GM18499 (cell line): ENCODE data around the gene TRIM24.

Experiments
- ATAC-seq: cut with Tn5 transposase; IDR thresholded peaks from one replicate; pipeline ENCODE4 v1.9.1; 2021; ENCODE audit warnings: moderate number of reproducible peaks; ENCODE audit not compliant: insufficient read depth, unreplicated experiment

TRIM24 gene

DNA sequence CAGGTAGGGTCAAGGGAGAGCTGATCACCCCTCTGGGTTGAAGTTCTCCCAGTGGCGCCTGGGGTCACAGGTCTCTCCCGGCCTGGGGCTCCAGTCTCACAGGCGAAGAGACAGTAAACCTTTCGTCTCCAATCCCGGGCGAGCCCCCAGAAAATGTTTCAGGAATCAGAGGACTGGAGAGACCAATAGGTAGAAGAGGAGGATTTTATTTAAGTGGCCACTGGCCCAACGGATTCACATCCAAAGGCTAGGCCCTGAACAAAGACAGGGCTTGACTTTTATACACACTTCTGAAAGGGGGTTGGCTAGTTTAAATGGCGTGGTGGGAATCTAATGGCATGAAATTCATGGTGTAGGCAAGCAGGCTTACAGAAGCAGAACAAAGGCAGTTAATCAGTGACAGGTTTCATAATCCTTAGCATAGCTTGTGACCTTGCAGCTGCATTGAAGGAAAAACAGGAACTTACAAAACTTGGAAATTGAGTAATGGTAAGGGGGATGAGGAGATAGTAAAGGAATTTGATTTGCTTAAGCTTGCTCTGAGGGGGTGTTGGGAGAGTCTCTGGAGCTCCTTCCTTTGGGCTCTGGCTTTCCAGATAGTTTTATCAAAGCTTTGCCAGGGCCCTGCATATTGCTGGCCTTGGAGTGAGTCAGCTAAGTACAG, 105.5 kb downstream of the TRIM24 start:
- ATAC-seq, result no peak

DNA sequence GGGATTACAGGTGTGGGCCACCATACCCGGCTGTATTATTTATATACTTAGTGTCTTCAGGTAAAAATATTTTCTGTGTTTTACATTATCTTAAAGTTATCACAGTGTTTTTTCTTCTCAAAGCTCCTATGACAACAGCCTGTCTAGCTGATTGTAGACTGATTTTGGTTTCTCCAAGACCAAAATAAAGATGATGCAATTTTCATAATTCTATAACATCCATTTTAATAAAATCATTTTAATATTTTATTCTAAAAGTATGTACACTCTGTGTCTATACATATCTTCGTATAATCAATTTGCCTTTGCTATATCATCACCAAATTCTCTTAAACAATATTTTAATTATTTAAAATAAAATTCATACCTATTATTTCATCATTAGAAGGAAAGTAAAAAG, 108.6 kb downstream of the TRIM24 start:
- no peak for ATAC-seq

DNA sequence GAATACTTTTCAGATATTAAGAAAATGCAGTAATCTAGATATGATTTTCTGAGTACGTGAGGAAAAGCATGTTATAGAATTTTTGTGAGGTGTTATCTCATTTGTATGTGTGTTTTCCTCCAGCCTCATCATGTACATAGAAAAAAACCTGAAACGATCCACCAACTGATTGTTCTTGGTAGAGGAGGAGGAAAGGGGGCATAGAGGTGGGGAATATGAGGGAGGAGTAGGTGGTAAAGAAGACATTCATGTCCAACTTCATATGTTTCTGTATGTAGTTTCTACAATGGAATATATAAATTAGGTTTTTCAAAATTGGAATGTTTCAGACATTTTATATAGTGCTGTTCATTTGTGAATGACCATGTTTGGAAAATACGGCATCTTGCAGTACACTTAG, 109.4 kb downstream of the TRIM24 start:
- ATAC-seq, result no peak

DNA sequence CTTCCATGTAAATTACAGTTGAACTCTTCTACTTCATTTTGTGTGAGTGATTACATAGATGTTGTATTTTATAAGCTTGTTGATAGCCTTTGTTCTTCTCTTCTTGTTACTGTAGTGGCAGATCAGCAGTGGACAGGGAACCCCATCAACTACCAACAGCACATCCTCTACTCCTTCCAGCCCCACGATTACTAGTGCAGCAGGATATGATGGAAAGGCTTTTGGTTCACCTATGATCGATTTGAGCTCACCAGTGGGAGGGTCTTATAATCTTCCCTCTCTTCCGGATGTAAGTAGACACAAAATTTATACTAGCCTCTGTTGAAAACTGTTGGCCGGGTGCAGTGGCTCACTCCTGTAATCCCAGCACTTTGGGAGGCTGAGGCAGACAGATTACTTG, 110.7 kb downstream of the TRIM24 start:
- no peak for ATAC-seq

DNA sequence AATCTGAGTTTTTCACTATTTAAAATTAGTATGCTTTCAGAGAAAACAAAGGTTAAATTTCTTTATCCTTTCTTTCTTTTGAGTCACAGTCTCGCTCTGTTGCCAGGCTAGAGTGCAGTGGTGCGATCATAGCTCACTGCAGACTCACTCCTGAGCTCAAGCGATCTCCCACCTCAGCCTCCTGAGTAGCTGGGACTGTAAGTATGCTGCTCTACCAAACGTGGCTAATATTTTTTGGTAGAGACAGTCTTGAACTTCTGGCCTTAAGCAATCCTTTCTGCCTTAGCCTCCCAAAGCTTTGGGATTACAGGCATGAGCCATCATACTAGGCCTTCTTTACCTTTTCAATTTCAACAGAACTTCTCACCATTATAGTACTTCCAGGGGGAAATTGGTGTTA, 113.7 kb downstream of the TRIM24 start:
- ATAC-seq, result no peak

DNA sequence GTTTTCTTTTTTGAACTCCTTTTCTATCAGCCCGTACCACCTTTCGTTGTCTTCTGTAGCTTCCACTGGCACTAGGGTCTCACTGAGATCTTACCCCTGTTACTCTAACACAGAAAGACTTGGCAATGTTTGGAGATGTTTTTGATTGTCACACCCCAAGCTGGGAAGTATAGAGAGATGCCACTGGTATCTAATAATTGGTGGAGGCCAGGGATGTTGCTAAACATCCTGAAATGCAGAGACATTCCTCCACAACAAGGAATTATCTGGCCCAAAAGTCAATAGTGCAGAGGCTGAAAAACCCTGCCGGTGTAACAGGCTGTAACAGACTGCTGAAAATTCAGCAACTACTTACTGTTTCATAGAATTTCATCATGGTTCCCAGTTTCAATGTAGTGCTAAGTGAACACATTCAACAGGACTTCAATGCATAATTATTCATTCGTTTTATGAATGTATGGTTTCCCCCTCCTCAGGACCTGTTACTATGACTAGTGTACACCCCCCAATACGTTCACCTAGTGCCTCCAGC, 115.9 kb downstream of the TRIM24 start:
- ATAC-seq, result no peak

DNA sequence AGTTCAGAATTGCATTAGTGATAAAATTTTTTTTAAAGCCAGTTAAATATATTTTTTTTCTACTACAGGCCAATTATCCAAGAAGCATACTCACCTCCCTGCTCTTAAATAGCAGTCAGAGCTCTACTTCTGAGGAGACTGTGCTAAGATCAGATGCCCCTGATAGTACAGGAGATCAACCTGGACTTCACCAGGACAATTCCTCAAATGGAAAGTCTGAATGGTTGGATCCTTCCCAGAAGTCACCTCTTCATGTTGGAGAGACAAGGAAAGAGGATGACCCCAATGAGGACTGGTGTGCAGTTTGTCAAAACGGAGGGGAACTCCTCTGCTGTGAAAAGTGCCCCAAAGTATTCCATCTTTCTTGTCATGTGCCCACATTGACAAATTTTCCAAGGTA, 119.1 kb downstream of the TRIM24 start:
- no peak for ATAC-seq

DNA sequence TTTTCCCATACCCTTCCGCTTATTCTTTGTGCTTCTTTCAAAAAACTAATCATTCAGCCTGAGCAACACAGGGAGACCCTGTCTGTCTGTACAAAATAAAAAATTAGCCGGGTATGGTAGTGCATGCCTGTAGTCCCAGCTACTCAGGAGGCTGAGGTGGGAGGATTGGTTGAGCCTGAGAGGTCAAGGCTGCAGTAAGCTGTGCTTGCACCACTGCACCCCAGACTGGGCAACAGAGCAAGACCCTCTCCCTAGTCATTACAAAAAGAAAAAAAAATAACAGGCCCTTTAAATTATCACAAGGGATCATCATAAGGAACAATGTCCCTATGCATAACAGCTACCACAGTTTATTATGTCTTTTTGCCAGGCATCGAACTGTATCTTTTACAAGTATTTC, 119.6 kb downstream of the TRIM24 start:
- ATAC-seq, result no peak

DNA sequence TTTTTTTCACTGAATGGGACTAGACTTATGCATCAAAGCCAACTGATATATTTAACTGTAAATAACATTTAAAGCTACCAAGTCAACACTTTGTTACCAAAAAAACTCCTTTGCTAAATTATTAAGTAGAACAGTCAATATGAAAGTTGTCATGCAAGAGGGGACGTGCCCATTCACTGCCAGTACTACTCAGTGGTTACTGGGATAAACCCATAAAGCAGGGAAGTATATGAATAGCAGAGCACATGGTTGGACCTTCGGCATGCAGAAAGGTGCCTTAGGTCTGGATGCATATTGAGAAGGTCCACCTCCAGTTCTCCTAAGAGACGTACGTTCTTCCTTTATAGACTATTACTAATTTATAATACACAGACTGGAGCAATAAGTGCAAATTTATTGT, 121.0 kb downstream of the TRIM24 start:
- no peak for ATAC-seq

DNA sequence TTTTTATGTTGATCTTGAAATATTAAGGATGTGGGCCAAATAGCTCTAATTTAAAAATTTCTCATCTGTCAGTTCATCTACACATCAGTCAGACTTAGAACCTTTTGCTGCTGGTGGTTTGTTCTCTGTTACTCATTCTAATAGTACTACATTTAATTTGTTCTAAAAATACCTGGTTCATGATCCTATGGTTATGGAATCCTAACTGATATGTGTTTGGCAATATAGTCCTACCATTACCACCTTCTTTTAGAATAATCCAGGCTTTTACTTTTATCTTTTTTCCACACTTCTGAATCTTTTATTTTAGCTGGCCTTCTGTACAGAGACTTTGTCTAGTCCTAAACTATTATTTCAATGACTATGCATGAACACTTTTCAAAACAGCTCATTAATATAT, 124.2 kb downstream of the TRIM24 start:
- no peak for ATAC-seq

DNA sequence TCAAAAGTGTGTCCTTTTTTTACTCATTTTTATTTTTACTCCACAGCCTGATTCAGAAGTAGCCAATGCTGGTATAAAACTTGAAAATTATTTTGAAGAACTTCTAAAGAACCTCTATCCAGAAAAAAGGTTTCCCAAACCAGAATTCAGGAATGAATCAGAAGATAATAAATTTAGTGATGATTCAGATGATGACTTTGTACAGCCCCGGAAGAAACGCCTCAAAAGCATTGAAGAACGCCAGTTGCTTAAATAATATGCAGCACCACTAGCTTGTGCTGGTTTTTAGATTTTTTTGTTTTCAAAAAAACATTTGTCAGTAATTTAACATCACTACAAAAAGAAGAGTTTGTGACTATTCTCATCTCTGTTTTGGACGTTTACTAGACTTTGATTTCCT, 124.6 kb downstream of the TRIM24 start:
- no peak for ATAC-seq

DNA sequence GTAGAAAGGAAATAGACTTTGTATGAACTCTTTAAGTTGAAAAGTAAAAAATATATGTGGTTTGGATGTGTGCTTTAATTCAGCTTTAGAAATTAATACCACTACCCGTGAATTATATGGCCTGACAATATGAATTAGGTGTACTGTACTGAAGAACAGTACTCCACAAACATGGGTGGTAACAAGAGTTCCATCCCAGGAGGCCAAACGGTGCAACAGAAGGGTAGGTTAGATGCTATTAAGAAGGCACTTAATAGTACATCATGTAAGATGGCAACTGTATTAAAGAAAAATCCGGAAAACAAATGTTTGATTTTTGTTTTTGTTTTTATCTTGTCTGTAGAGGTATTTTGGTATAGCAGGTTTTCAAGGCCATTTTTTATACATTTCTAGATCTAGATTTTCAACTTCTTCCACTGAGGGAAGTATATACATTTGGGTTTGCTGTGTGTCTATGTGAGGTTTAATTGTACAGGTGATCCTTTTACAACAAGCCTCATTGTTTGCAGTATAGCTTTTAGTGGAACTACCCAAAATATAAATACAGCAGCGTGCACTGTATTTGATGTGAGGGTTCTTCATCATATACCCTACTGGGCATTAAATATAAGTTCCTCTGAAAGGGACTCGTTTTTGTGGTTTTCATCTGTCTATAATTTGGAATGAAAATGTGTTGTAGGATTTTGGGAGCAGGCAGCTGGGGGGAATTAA, 125.4 kb downstream of the TRIM24 start:
- ATAC-seq, result no peak

DNA sequence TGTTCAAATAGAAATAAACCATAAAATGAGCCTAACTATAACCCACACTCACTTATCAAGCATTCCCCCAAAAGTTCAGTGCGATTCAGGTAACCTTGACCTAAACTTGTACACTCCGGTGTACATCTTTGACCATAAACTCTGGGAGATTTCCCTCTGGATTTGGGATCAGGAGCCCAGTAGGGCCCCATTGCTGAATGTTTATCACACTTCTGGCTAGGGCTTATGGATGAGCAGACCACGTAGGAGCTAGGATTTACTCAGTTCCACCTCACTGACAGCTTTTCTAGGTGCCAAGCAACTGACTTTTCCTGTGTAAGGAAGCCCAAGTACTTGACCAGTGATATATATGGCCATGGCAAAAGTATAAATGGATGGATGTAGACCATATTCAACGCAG, 127.4 kb downstream of the TRIM24 start:
- ATAC-seq, result no peak

DNA sequence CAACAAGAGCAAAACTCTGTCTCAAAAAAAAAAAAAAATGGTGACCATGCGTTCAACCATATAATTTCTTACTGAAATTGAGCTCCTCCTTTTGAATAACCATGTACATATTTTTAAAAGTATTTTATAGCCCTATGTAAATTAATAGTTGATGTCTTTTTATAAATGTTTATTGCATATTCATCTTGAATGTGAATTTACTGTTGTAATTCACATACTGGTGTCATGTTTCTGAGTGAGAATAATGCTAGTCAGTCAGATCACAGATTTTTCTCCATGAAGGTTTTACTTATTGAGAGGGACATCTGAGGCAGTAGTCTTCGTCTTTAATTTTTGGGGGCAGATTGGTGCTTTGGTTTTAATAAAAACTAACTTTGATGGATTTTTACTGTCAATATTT, 128.9 kb downstream of the TRIM24 start:
- no peak for ATAC-seq

DNA sequence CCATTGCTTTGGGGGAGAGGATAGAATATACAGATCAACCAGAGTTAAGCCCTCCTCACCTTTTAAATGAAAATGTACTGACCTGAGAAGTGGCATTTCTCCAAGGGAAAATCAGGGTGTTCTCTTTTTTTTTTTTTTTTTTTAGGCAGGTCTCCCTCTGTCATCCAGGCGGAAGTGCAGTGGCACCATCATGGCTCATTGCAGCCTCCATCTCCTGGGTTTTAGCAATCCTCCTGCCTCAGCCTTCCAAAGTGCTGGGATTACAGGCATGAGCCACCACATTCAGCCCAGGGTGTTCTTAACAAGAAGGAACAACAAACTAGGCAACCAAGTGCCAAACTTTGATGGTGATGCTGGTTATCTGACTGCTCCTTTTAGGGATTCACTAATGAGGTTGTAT, 130.1 kb downstream of the TRIM24 start:
- no peak for ATAC-seq

DNA sequence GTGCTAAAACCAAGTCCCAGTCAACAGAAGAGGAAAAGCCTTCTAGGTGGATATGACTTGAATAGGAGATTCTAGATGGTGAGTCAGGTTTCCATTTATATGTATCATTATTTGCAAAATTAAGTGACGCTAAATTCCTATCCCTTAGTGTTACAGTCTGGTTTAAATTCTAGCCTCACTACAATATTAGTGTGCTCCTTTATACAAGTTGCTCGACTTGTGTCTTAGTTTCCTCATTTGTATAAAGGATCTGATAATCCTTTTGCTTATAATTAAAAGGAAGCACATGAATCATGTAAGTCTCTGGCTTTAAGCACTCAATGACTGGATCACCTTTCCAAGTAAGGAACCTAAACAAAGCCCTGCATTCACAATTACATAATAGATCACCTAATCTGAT, 135.4 kb downstream of the TRIM24 start:
- no peak for ATAC-seq

DNA sequence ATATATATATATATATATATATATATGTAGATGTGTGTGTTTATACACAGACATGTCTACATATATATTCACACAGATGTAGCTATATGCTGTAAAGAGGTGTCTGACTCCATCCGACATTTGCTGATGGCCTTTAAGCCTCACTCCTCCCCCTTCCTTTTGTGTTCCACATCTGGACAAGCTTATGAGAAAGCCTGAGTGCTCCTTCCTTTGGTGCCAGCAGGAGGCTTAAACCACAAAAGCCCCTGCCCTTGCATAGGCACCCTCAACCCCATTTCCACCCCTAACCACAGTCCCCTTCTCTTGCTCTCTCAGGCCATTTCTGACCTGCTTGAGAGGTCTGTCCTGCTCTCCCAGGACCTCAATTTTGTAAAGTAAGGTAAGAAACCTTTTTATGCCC, 142.4 kb downstream of the TRIM24 start:
- no peak for ATAC-seq

DNA sequence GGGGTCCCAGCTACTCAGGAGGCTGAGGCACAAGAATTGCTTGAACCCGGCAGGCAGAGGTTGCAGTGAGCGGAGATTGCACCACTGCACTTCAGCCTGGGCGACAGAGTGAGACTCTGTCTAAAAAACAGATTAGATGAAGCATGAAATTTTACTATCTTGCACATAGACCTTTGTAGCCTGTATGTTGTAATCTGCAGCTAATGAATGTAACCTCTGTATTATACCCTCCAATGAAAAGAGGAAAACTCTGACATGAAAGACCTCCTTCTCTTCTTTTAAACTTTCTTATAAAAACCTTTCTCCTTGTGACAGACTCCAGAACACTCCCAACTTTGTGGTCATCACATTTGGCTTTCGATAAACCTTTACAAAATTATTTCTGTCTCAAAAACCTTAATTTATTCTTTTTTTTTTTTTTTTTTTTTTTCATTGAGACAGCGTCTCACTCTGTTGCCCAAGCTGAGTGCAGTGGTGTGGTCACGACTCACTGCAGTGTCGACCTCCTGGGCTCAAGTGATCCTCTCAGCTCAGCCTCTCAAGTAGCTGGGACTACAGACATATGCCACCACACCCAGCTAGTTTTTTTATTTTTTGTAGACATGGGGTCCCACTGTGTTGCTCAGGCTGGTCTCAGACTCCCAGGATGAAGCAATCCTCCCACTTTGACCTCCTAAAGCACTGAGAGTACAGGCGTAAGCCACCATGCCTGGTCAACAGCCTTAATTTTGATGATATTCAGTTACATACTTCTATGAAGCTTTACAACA, 143.7 kb downstream of the TRIM24 start:
- no peak for ATAC-seq

DNA sequence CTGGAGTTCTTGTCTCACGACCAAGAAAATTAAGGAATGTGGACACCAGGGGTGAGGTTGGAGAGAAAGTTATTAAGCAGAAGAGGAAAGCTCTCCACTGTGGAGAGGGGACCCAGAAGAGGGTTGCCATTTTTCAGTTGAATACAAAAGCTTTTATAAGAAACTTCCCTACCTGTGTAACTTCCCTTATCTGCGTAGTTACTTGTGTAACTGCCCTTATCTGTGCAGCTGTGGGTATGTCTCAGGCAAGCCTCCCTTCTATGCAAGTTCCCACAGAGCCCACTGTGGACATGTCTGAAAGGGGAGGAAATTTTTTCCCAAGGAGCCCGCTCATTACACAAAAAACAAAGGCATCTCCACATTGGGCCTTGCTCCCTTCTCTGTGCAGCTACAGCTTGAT, 146.2 kb downstream of the TRIM24 start:
- ATAC-seq, result no peak

DNA sequence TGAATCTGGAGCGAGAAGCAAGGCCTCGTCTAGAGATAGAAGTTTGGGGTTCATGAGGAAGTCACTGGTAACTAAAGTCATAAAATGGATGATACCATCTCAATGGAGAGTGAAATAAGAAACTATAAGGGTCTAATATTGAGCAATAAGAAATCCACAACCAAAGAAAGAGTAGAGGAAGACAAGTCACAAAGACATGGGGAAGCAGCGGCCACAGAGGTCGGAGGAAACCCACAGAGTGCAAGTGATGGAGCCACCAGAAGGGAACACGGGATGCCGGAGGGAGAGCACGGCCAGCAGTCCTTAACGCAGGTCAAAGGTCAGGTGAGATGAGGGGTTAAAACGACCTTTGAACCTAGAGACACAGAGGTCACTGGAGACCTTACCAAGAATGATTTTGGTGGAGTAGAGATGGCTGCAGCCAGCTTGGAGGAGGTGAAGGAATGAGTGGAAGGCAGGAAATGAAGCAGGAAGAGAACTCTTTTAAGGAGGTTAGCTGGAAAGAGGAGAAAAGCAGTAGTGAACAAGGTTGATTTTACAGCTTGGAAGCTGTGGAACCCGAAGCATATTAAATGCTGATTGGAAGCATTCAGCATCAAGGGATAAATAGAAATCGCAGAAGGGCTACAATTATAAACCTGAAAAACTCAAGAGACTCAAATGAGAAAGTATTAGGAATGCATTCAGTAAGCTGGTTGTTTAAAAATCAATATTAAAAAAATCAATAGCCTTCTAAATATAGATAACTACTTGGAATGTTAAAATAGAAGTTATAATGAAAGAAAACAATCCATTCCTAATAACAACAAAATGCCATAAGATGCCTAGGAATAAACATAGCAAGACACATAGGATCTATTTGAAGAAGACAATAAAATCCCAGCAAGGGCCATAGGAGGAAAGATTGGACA, 147.4 kb downstream of the TRIM24 start:
- no peak for ATAC-seq
